Hippocampal formation (tissue), 2 donors: Measurements from ENCODE around the gene KLF17.

Experiments used
- DNase-seq, 2 donors: peaks; one replicate each; lab custom pipeline; 2025; lab: John Stamatoyannopoulos, UW

The KLF17 gene

GRCh38 chr1:44118682-44119081 lies at the start of gene KLF17:
Gene KLF17 (plus strand): TSS chr1:44118821. CDS start chr1:44118908, 87 bp downstream.
- DNase-seq = no peak

GRCh38 chr1:44071461-44071860 lies 47.2 kb upstream of the KLF17 start:
- no peak for DNase-seq

GRCh38 chr1:44072204-44072603 lies 46.4 kb upstream of the KLF17 start:
- DNase-seq = no peak

- no peak for DNase-seq
These were observed 45.8 kb upstream of the KLF17 start for GRCh38 chr1:44072821-44073220.

- DNase-seq = no peak
These were observed 45.1 kb upstream of the KLF17 start for GRCh38 chr1:44073528-44073927.

GRCh38 chr1:44074415-44074814 lies 44.2 kb upstream of the KLF17 start:
- DNase-seq = no peak

GRCh38 chr1:44076066-44076465 lies 42.6 kb upstream of the KLF17 start:
- DNase-seq = no peak

- no peak for DNase-seq
These were observed 41.2 kb upstream of the KLF17 start for GRCh38 chr1:44077421-44077820.

- no peak for DNase-seq
These were observed 40.5 kb upstream of the KLF17 start for GRCh38 chr1:44078104-44078503.

- no peak for DNase-seq
These were observed 39.1 kb upstream of the KLF17 start for GRCh38 chr1:44079566-44079965.

- DNase-seq = no peak
These were observed 33.5 kb upstream of the KLF17 start for GRCh38 chr1:44084998-44085675.

- DNase-seq = no peak
These were observed 31.7 kb upstream of the KLF17 start for GRCh38 chr1:44086692-44087474.

GRCh38 chr1:44089371-44090048 lies 29.1 kb upstream of the KLF17 start:
- no peak for DNase-seq

- no peak for DNase-seq
These were observed 28.0 kb upstream of the KLF17 start for GRCh38 chr1:44090429-44091252.

- no peak for DNase-seq
These were observed 24.6 kb upstream of the KLF17 start for GRCh38 chr1:44094047-44094446.

- DNase-seq = no peak
These were observed 18.3 kb upstream of the KLF17 start for GRCh38 chr1:44100183-44100868.

GRCh38 chr1:44101328-44101727 lies 17.3 kb upstream of the KLF17 start:
- DNase-seq = no peak

GRCh38 chr1:44103270-44104131 lies 15.1 kb upstream of the KLF17 start:
- DNase-seq = no peak

- no peak for DNase-seq
These were observed 12.8 kb upstream of the KLF17 start for GRCh38 chr1:44105810-44106209.

- DNase-seq = no peak
These were observed 10.4 kb upstream of the KLF17 start for GRCh38 chr1:44108241-44108640.
